Neural progenitor cell (in vitro differentiated cells): Measurements from ENCODE around the gene ENPP6. TPM values are rescaled to one million over a fixed set of nuclear protein-coding genes. Genes with fewer than 3 reads are reported as not detected.

ENCODE experiments used
- DNase-seq: peaks from one replicate; pipeline ENCODE4 v3.0.0-alpha.2; 2016; ENCODE audit warnings: low spot score
- H2AFZ ChIP-seq: fragments of 200-600 bp; sonication (generic); replicated peaks from 2 replicates; pipeline ENCODE4 v1.6.1; 2016; ENCODE audit warnings: antibody characterized with exemption
- H3F3A ChIP-seq: fragments of 200-600 bp; sonication (generic); 2 replicates; pipeline ENCODE4 v1.6.1; 2016; ENCODE audit warnings: antibody characterized with exemption, low read depth
- H3K27ac ChIP-seq: fragments of 200-600 bp; sonication (generic); 2 replicates; pipeline ENCODE4 v1.5.1; 2016; ENCODE audit warnings: mild to moderate bottlenecking
- H3K27me3 ChIP-seq: fragments of 200-600 bp; sonication (generic); 2 replicates; pipeline ENCODE4 v1.6.1; 2016; ENCODE audit warnings: mild to moderate bottlenecking, moderate library complexity
- H3K36me3 ChIP-seq: fragments of 200-600 bp; sonication (generic); 2 replicates; pipeline ENCODE4 v1.5.1; 2016
- H3K4me1 ChIP-seq: fragments of 200-600 bp; sonication (generic); 2 replicates; pipeline ENCODE4 v1.6.1; 2016; ENCODE audit warnings: mixed run types
- H3K4me2 ChIP-seq: fragments of 200-600 bp; sonication (generic); 2 replicates; pipeline ENCODE4 v1.6.1; 2016
- H3K4me3 ChIP-seq: fragments of 200-600 bp; sonication (generic); 2 replicates; pipeline ENCODE4 v1.5.1; 2016
- H3K79me2 ChIP-seq: fragments of 200-600 bp; sonication (generic); 2 replicates; pipeline ENCODE4 v1.6.1; 2016; ENCODE audit warnings: low read depth
- H3K9ac ChIP-seq: fragments of 200-600 bp; sonication (generic); 2 replicates; pipeline ENCODE4 v1.6.1; 2016
- H3K9me3 ChIP-seq: fragments of 200-600 bp; sonication (generic); 2 replicates; pipeline ENCODE4 v1.5.1; 2016; ENCODE audit warnings: low read depth
- H4K20me1 ChIP-seq: fragments of 200-600 bp; sonication (generic); 2 replicates; pipeline ENCODE4 v1.6.1; 2016; ENCODE audit warnings: low read depth
- H3K27ac Mint-ChIP-seq: 3 replicates; pipeline ENCODE4 v1.8.0; 2021; ENCODE audit warnings: mixed read lengths
- H3K27me3 Mint-ChIP-seq: 2 replicates; pipeline ENCODE4 v1.8.0; 2022; ENCODE audit warnings: low read depth, mild to moderate bottlenecking, inconsistent platforms, moderate library complexity, mixed read lengths; ENCODE audit not compliant: insufficient read depth
- H3K36me3 Mint-ChIP-seq: 3 replicates; pipeline ENCODE4 v1.8.0; 2021; ENCODE audit warnings: mixed read lengths
- H3K4me1 Mint-ChIP-seq: 3 replicates; pipeline ENCODE4 v1.8.0; 2021; ENCODE audit warnings: mixed read lengths
- H3K4me3 Mint-ChIP-seq: 3 replicates; pipeline ENCODE4 v1.8.0; 2021; ENCODE audit warnings: mild to moderate bottlenecking, moderate library complexity, mixed read lengths
- H3K9me3 Mint-ChIP-seq: 3 replicates; pipeline ENCODE4 v1.8.0; 2020; ENCODE audit warnings: mixed read lengths
- CTCF ChIP-seq: fragments of 200-600 bp; sonication (generic); IDR thresholded peaks from 2 replicates; pipeline ENCODE4 v1.5.1; 2017; ENCODE audit warnings: antibody characterized with exemption, mild to moderate bottlenecking
- EZH2 ChIP-seq: fragments of 200-600 bp; sonication (generic); IDR thresholded peaks from 2 replicates; pipeline ENCODE4 v1.6.1; 2017; ENCODE audit warnings: antibody characterized with exemption, mild to moderate bottlenecking, moderate library complexity
- EZH2phosphoT487 ChIP-seq: fragments of 200-600 bp; sonication (generic); IDR thresholded peaks from 2 replicates; pipeline ENCODE4 v1.6.1; 2017; ENCODE audit warnings: antibody characterized with exemption
- total RNA-seq: library from RNA; depleted of rRNA; stranded (reverse); fragments of >200 nt; gene quantifications from 2 replicates; pipeline ENCODE4 v1.2.3, GENCODE V29; 2015; ENCODE audit warnings: low replicate concordance

ENPP6 gene
- total RNA-seq, 1 donor from 2014 or later: not detected

- H3K9me3 Mint-ChIP-seq: no peaks in the 10 kb centered on the region
- no peaks in the 10 kb centered on the region for H3K36me3 Mint-ChIP-seq
- TF ChIP-seq EZH2: no peak
- peak; percentile 31 for TF ChIP-seq CTCF
- H3K27ac Mint-ChIP-seq: no peak overlapping the region
- Histone ChIP-seq H3K4me3 (no peak overlapping the region), H3K79me2 (no peaks in the 10 kb centered on the region), H2AFZ (no peak overlapping the region), H3K27me3 (no peaks in the 10 kb centered on the region), H3K9me3 (no peaks in the 10 kb centered on the region), H3K36me3 (no peaks in the 10 kb centered on the region), H3F3A (peaks cover 4% of the 10 kb centered on the region), H3K9ac (no peak overlapping the region), H3K27ac (no peak overlapping the region), H3K4me1 (peaks cover 8% of the 10 kb centered on the region), H3K4me2 (no peak overlapping the region), H4K20me1 (no peaks in the 10 kb centered on the region)
- H3K4me3 Mint-ChIP-seq: no peak overlapping the region
- peaks cover 12% of the 10 kb centered on the region for H3K27me3 Mint-ChIP-seq
- peaks cover 44% of the 10 kb centered on the region for H3K4me1 Mint-ChIP-seq
- DNase-seq: peak; percentile 25
Observed at GRCh38 chr4:184097241-184097605, 120.5 kb downstream of the ENPP6 start.

- H3K4me1 ChIP-seq: peaks cover 8% of the 10 kb centered on the region
- no peak overlapping the region for H3K4me2 ChIP-seq
- Mint-ChIP-seq H3K9me3 (no peaks in the 10 kb centered on the region), H3K4me1 (peaks cover 43% of the 10 kb centered on the region), H3K27ac (peak overlapping the region; percentile 22), H3K36me3 (no peaks in the 10 kb centered on the region), H3K27me3 (peaks cover 14% of the 10 kb centered on the region), H3K4me3 (no peak overlapping the region)
- no peak overlapping the region for H3K9ac ChIP-seq
- TF ChIP-seq EZH2: no peak
- TF ChIP-seq EZH2phosphoT487: no peak
- TF ChIP-seq CTCF: no peak
- no peak overlapping the region for H2AFZ ChIP-seq
- no peak for DNase-seq
- H4K20me1 ChIP-seq: no peaks in the 10 kb centered on the region
- no peak overlapping the region for H3K4me3 ChIP-seq
- H3K27me3 ChIP-seq: no peaks in the 10 kb centered on the region
- no peak overlapping the region for H3K27ac ChIP-seq
- H3K9me3 ChIP-seq: no peaks in the 10 kb centered on the region
- no peaks in the 10 kb centered on the region for H3K79me2 ChIP-seq
- H3K36me3 ChIP-seq: no peaks in the 10 kb centered on the region
- peaks cover 4% of the 10 kb centered on the region for H3F3A ChIP-seq
Observed at GRCh38 chr4:184096561-184097240, 121.0 kb downstream of the ENPP6 start.

GRCh38 chr4:184094532-184095159 is 123.0 kb downstream of the ENPP6 start:
- H3K36me3 ChIP-seq: no peaks in the 10 kb centered on the region
- H3K4me1 ChIP-seq: peaks cover 8% of the 10 kb centered on the region
- H3F3A ChIP-seq: peaks cover 4% of the 10 kb centered on the region
- H3K36me3 Mint-ChIP-seq: no peaks in the 10 kb centered on the region
- H3K4me1 Mint-ChIP-seq: peaks cover 26% of the 10 kb centered on the region
- peak; percentile 44 for DNase-seq
- H3K9me3 Mint-ChIP-seq: no peaks in the 10 kb centered on the region
- no peak overlapping the region for H3K4me3 ChIP-seq
- no peak overlapping the region for H3K9ac ChIP-seq
- TF ChIP-seq EZH2 (no peak), CTCF (no peak), EZH2phosphoT487 (no peak)
- H3K27me3 Mint-ChIP-seq: peaks cover 11% of the 10 kb centered on the region
- peak overlapping the region; percentile 9 for H2AFZ ChIP-seq
- H3K4me2 ChIP-seq: no peak overlapping the region
- H4K20me1 ChIP-seq: no peaks in the 10 kb centered on the region
- no peaks in the 10 kb centered on the region for H3K27me3 ChIP-seq
- H3K79me2 ChIP-seq: no peaks in the 10 kb centered on the region
- no peak overlapping the region for H3K27ac ChIP-seq
- H3K9me3 ChIP-seq: no peaks in the 10 kb centered on the region
- H3K4me3 Mint-ChIP-seq: no peak overlapping the region
- H3K27ac Mint-ChIP-seq: peak overlapping the region; percentile 40
